Left renal cortex interstitium (tissue), 4 donors: Measurements from ENCODE around the gene BCL7C. TPM values are rescaled to one million over a fixed set of nuclear protein-coding genes. Genes with fewer than 3 reads are reported as not detected.
"Not testable (repeated sequence)": the region's sequence is repeated elsewhere in the genome, so short reads cannot be mapped to it uniquely, and the experiment has no call there.

Source experiments
- DNase-seq, 4 donors: peaks; one replicate each; pipeline ENCODE4 v3.0.0-alpha.2; 2013; ENCODE audit warnings: low read depth in 4 of 4, low spot score in 2 of 4, missing footprints in 1 of 4
- polyA plus RNA-seq, 4 donors: library from polyadenylated mRNA; unstranded; fragments of 120-200 nt; gene quantifications; one replicate each; pipeline ENCODE4 v1.2.1, GENCODE V29; 2013; ENCODE audit not compliant: insufficient read length in 4 of 4

BCL7C gene
- polyA plus RNA-seq, 4 donors: 38.4 to 57.2 (median 44.5) TPM

GRCh38 chr16:30874244-30874820 lies 19.5 kb downstream of the BCL7C start:
- no peak for DNase-seq

GRCh38 chr16:30870904-30871303 lies 23.0 kb downstream of the BCL7C start:
- no peak for DNase-seq

GRCh38 chr16:30867747-30868146 lies 26.1 kb downstream of the BCL7C start:
- DNase-seq: no peak

- no peak for DNase-seq
These were observed 27.8 kb downstream of the BCL7C start for GRCh38 chr16:30866031-30866430.

- DNase-seq: not testable (repeated sequence)
These were observed 30.7 kb downstream of the BCL7C start for GRCh38 chr16:30863178-30863577.

- not testable (repeated sequence) for DNase-seq
These were observed 33.1 kb downstream of the BCL7C start for GRCh38 chr16:30860729-30861128.

- no peak for DNase-seq
These were observed 35.0 kb downstream of the BCL7C start for GRCh38 chr16:30858829-30859423.

GRCh38 chr16:30858111-30858495 lies 35.8 kb downstream of the BCL7C start:
- DNase-seq: no peak

- no peak for DNase-seq
These were observed 40.1 kb downstream of the BCL7C start for GRCh38 chr16:30853758-30854157.

- DNase-seq: no peak
These were observed 43.6 kb downstream of the BCL7C start for GRCh38 chr16:30850246-30850645.

- DNase-seq: no peak
These were observed 47.1 kb downstream of the BCL7C start for GRCh38 chr16:30846649-30847402.

- DNase-seq: peak; percentile 27 to 65 (median 41)
These were observed 49.0 kb downstream of the BCL7C start for GRCh38 chr16:30844671-30845449.

GRCh38 chr16:30844346-30844670 lies 49.6 kb downstream of the BCL7C start:
- no peak for DNase-seq

- DNase-seq: no peak
These were observed 50.4 kb downstream of the BCL7C start for GRCh38 chr16:30843501-30843900.

- no peak for DNase-seq
These were observed 50.9 kb downstream of the BCL7C start for GRCh38 chr16:30842971-30843370.

GRCh38 chr16:30841332-30841731 lies 52.5 kb downstream of the BCL7C start:
- no peak for DNase-seq

- DNase-seq: no peak
These were observed 53.3 kb downstream of the BCL7C start for GRCh38 chr16:30840611-30841010.

GRCh38 chr16:30839523-30840227 lies 54.2 kb downstream of the BCL7C start:
- no peak for DNase-seq

- DNase-seq: no peak
These were observed 54.9 kb downstream of the BCL7C start for GRCh38 chr16:30838876-30839471.

GRCh38 chr16:30837904-30838303 lies 56.0 kb downstream of the BCL7C start:
- no peak for DNase-seq
